ENCODE measurements around the gene HMGN1.

- TF ChIP-seq POLR2A (IDR thresholded peaks at IDR 0.05) (no peak), CTCF (IDR thresholded peaks at IDR 0.05) (no peak)
Measured at GRCh38 chr21:39326607-39327307, 22.1 kb downstream of the HMGN1 start.

All from prostate gland (tissue), 2 donors.